ENCODE data around the gene KIF3C. TPM values are rescaled to one million over a fixed set of nuclear protein-coding genes. Genes with fewer than 3 reads are reported as not detected.

The KIF3C gene
- total and polyA plus RNA-seq, 2 of the 8 experiments (the other 6 are each of a cell fraction or from before 2014, with no cell fraction given) = 13.4 to 58.1 TPM

DNA sequence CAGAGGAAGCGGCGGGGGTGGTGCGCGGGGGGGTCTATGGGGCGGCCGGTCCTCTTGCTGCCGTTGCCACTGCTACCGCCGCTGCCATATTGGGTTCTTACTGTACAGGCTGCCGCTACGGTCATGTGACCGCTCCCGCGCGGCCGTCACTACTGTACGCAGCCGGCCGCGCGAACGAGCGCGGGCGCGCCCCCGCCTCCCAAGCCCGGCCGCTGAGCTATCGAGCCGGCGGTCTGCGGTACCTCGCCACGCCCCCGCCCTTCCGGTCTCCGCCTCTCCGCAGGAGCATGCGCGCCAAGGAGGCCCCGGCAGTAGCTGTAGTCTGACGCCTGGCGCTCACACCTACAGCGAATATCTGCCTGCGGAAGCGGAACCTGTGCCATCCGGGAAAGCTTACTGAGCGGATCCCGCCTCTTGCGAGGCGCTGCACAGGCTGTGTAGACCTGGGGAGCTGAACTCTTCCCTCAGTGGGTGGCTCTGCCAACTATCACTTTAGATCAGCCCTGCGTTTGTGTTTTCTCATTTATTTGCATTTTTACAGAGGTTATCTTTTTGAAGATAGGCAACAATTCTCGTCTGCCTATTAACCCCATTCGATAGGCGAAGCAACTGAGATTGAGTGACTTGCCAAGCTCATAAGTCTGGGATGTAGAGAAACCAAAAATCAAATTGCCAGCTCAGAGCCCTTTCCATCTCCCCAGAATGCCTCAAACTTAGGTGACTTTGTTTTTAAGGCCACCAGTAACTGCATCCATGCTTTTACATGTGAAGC is 103.8 kb downstream of the KIF3C start, which contains the start of gene ASXL2 (continued):
- TF ChIP-seq, protein P1, sequence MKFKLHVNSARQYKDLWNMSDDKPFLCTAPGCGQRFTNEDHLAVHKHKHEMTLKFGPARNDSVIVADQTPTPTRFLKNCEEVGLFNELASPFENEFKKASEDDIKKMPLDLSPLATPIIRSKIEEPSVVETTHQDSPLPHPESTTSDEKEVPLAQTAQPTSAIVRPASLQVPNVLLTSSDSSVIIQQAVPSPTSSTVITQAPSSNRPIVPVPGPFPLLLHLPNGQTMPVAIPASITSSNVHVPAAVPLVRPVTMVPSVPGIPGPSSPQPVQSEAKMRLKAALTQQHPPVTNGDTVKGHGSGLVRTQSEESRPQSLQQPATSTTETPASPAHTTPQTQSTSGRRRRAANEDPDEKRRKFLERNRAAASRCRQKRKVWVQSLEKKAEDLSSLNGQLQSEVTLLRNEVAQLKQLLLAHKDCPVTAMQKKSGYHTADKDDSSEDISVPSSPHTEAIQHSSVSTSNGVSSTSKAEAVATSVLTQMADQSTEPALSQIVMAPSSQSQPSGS (IDR thresholded peaks at IDR 0.05; ENCODE audit: low read length) = no peak
- TF ChIP-seq SIRT6 (IDR thresholded peaks at IDR 0.05; ENCODE audit: low read length) (no peak), NRF1 (IDR thresholded peaks at IDR 0.05; ENCODE audit: low read depth, low read length) (peak; percentile 89)

Data from H1 (cell line).